HG03175 (cell line): ENCODE data around the gene OR2G6.
"Not testable (repeated sequence)": the region's sequence is repeated elsewhere in the genome, so short reads cannot be mapped to it uniquely, and the experiment has no call there.

ENCODE experiments used
- ATAC-seq: cut with Tn5 transposase; IDR thresholded peaks from one replicate; pipeline ENCODE4 v1.9.1; 2021; ENCODE audit warnings: mild to moderate bottlenecking, moderate library complexity; ENCODE audit not compliant: unreplicated experiment

Gene OR2G6

GRCh38 chr1:248507773-248508172, at the start of gene OR2G6:
OR2G6 (plus strand) TSS chr1:248508073; CDS start chr1:248521647, 13,574 bp downstream.
- not testable (repeated sequence) for ATAC-seq

- not testable (repeated sequence) for ATAC-seq
Measured at GRCh38 chr1:248459117-248459516, 48.8 kb upstream of the OR2G6 start.

DNA sequence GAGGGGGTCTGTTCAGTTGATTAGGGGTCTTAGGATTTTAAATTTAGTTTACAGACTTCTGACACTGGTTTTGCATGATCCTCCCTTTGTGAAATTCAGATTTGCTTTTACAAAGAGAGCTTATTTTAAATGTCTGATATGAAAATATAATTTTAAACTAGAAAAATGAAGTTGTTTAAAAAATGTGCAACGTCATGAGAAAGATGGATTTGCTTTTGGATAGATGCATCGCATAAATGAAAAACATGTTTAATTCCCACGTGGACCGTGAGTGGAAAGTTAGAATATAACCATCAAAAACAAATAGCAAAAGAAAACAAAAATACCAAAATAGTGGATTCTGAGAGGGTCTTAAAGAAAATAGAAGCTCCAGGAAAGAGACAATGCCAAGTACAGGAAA, 36.7 kb upstream of the OR2G6 start:
- no peak for ATAC-seq

DNA sequence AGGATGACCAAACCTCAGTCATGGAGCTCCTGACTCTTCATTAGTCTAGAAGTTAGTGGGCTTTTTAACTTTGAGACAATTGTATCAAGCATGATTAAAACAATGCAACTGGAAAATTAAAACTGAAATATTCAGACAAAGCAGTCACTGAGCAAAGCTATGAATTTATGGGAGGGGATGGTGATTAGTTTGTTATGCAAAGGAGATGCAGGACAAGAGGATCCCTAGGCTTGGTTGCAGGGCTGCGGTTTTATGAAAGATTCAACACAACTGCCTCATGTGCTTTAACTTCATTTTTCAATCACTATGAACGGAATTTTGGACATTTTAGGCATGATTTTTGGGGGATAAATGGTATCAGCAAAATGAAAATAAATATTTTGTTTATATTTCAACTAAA, 35.8 kb upstream of the OR2G6 start:
- ATAC-seq: not testable (repeated sequence)

- not testable (repeated sequence) for ATAC-seq
Measured at GRCh38 chr1:248473051-248473450, 34.8 kb upstream of the OR2G6 start, which contains the start of gene OR2T3. OR2T3 (plus strand) TSS chr1:248473351; CDS start chr1:248473351, 0 bp downstream.

DNA sequence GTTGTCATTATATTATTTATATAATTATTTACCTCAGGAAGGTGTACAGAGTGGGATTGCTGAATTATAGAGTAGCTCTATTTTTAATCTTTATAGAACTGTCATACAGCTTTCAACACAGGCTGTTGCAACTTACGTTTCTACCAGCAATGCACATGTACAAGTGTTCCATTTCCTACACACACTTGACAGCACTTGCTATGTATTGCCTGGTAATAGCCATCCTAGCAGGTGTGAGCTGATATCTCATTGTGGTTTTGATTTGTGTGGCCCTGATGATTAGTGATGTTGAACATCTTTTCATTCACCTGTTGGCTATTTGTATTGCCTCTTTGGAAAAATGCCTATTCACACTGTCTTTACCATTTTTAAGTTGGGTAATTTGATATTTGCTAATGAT, 32.2 kb upstream of the OR2G6 start:
- peak; percentile 80 for ATAC-seq

GRCh38 chr1:248481686-248482579, 25.9 kb upstream of the OR2G6 start:
- peak; percentile 86 for ATAC-seq

GRCh38 chr1:248488289-248488688, 19.6 kb upstream of the OR2G6 start, which contains the start of gene OR2T5:
OR2T5 (plus strand) TSS chr1:248488589; CDS start chr1:248488589, 0 bp downstream.
- not testable (repeated sequence) for ATAC-seq

GRCh38 chr1:248496661-248497060, 11.2 kb upstream of the OR2G6 start:
- not testable (repeated sequence) for ATAC-seq

- ATAC-seq: not testable (repeated sequence)
Measured at GRCh38 chr1:248500305-248501035, 7.4 kb upstream of the OR2G6 start.

- ATAC-seq: not testable (repeated sequence)
Measured at GRCh38 chr1:248510217-248510616, 2.3 kb downstream of the OR2G6 start.

DNA sequence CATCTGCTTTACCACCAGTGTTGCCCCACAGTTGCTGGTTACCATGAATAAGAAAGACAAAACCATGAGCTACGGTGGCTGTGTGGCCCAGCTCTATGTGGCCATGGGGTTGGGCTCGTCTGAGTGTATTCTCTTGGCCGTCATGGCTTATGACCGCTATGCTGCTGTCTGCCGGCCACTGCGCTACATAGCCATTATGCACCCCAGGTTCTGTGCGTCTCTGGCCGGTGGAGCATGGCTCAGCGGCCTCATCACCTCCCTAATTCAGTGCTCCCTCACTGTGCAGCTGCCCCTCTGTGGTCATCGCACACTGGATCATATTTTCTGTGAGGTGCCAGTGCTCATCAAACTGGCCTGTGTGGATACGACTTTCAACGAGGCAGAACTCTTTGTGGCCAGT, 14.0 kb downstream of the OR2G6 start:
- no peak for ATAC-seq

GRCh38 chr1:248537449-248537848, 29.6 kb downstream of the OR2G6 start:
- ATAC-seq: not testable (repeated sequence)

DNA sequence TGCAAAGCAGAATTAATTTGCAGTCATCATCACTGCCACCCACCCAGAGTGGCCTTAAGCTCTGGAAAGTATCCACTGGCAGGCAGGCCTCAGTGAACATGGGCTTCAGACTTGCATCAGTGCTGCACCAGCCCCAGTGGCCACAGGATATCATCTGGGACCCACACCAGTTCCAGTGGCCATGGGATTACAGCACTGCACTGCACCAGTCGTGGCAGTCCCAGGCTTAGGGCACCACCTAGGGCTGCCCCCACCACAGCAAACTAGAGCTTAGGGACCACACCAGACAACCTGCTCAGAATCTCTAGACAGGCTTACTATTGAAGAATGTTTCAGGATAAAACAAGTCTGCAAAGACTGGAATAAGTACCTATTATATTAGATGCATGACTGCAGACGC, 39.5 kb downstream of the OR2G6 start:
- ATAC-seq: not testable (repeated sequence)

- ATAC-seq: not testable (repeated sequence)
Measured at GRCh38 chr1:248551027-248551426, 43.2 kb downstream of the OR2G6 start.

DNA sequence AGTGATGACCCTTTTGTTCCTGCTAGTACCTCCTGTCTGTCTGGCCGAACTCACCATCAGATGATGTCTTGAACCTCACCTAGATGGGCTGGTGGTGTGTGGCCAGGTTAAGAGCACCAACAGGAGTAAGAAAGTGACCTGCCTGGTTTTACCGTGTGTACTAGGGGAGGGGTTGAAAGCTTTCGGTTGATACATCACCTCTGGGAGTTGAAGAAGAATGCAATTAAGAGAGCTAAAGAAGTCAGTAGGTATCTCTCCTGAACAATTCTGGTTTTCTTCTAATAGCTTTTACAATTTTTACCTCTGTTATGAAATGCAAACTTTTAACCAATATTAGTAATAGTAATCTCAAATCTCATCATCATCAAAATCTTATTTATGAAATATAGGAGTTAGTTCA, 54.8 kb downstream of the OR2G6 start, which contains the start of gene OR2T29:
TSS of gene OR2T29 (minus strand) at position 101 of the 400 bp plus-strand sequence. CDS start 3,281 bp downstream, outside the sequence.
- not testable (repeated sequence) for ATAC-seq

- ATAC-seq: peak; percentile 55
Measured at GRCh38 chr1:248565530-248566373, 57.9 kb downstream of the OR2G6 start.

DNA sequence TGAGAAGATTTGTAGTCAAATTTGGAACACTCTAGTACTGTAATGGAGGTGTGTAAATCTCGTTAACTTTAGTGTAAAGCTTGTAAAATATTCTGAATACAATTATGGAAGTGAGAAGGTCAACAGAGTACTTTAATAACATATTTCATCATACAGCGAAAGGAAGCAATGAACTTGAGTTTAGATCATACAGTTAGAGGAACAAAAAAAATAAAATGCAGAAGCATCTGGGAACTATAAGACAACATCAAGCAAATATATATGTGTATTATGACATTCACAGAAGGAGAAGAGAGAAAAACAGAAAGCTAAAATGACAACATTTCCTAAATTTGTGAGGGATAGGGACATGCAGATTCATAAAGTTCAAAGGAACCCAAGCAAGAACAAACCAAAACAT, 61.2 kb downstream of the OR2G6 start:
- not testable (repeated sequence) for ATAC-seq

- ATAC-seq: not testable (repeated sequence)
Measured at GRCh38 chr1:248570811-248571210, 62.9 kb downstream of the OR2G6 start.

- ATAC-seq: peak; percentile 95
Measured at GRCh38 chr1:248572049-248572448, 64.2 kb downstream of the OR2G6 start.
